CMK (cell line): Measurements from ENCODE around the gene TCF4.

Experiments
- DNase-seq: peaks from one replicate; pipeline ENCODE4 v3.0.0-alpha.2; 2010; ENCODE audit warnings: low read depth

The TCF4 gene

DNA sequence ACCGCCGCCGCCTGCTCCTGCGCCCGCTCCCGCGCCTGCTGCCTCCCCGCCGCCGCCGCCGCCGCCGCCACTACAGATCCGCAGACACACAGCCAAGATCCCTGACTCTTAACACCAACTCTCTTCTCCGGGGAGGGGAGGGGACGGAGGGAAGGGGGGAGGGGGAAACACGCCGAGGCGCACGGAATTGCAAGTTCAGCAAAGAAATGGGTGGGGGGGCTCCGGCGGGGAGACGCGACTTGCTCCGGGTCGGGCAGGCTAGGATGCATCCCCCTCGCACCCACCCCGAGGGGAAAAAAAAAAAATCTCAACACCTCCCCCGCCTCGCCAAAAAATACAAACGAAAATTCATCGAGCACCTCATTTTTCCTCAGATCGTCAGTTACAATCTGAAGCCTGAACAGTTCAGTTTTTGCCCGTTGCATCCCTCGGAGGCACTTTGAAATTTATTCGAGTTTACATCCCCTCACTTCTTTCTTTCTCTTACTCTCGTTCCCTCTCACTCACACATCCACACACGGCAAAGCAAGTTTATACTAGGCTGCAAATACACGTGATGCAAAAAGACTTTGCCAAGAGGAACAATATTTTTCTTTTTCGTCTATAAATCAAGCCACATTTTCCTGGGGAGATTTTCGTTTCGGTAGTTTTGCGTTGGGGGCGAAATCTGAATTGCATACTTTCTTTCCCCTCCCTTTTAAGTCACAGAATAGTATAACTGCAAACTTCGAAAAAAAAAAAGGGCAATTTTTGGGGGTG, at the start of gene TCF4:
TCF4 (minus strand) TSS at position 82 of the 759 bp plus-strand sequence. CDS start 1,076 bp downstream, outside the sequence.
- no peak for DNase-seq

DNA sequence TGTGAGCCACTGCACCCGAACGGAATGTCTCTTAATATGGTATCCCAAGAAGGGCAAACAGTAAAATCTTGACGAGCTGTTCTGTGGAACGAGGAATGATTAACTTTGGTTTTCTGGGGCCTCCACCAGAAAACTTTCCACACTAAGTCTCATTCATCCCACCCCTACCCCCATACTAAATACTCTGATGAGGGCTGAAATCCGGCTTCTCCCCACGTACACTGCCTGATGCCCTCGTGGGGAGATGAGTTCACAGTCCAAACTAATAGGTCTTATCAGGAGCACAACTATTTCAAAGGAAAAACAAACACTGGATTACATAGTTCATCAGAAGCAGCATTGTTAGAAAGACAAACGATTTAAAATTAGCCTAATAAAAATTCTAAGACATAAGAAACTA, 49.2 kb upstream of the TCF4 start:
- DNase-seq: no peak

DNA sequence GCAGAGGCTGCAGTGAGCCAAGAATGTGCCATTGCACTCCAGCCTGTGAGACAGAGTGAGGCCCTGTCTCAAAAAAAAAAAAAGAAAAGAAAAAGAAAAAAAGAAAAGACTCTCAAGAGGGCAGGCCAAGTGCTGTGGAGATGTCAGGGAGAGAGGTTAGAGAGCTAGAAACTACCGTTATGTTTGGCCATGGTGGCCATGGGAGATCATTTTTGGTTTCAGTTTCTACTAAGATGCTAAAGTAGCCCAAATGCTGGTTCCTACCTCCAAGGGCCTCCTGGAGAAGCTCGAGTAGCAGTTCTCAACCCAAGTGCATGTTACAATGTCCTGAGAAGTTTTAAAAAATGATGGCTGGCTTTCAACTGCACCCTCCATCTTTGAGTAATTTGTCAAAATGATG, 47.4 kb upstream of the TCF4 start:
- no peak for DNase-seq

DNA sequence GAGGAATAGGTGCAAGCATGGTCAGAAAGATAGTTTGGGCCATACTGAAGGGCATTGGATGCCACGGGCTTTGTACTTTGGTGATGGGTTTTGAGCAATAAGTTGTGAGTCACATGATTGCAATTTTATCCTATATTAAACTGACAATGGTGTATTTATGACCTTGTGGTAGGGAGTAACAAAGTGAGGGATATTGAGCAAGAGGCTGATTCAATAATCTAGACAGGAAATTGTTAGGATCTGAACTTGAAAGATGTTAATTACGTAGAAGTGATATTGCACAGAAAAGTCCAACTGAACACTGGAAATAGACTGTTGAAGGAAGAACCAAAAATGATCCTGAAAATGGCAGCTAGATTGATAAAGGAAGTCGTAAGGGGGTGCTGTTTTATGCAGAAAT, 46.6 kb upstream of the TCF4 start:
- no peak for DNase-seq

DNA sequence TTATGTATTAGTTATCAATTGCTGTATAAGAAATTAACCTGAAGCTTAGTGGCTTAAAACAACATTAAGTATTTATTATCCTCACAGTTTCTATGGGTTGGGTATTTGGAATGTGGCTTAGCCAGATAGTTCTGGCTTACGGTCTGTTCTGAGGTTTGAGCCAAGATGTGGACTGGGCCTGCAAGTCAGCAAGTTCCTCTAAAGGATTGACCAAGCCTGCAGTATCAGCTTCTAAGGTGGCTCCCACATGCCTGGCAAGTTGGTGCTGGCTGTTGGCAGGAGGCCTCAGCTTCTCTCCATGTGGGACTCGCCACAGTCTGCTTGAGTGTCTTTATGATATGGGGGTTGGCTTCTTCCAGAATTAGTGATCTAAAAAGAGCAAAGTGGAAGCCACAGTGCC, 45.0 kb upstream of the TCF4 start:
- DNase-seq: no peak

DNA sequence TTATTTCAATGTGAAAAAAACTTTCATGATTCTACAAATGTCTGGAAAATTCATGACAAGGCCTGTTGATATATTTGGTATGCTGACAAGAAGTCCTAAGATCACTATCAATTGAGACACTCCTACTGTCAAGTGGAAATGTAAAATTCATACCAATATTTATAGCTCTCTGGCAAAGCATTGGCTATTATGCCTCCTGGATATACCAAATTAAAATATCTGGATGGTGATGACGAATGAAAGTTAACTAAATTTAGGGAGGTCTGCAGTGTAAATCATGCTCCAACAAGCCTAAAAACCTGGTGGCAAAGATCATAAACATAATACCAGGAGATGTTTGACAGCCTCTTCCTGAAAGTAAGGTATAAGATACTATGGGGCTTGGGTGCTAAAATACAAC, 41.1 kb upstream of the TCF4 start:
- DNase-seq: no peak

DNA sequence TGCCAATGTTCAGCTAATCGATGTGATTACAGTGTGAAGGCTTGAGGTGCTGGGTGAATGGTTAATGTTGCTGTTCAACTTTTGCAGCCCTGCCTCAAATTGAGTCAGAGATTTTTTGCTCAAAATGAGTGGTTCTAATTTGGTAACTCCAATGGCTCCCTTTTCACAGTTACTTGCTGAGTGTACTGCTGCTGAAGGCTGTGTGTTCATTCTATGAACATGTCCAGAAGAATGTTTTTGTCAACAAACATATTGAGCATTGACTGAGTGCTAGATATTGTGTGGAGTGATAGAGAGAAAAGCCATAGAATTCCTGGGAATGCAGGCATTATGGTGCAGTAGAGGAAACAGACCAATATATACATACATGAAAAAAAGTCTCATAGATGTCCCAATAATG, 39.0 kb upstream of the TCF4 start:
- DNase-seq: no peak

DNA sequence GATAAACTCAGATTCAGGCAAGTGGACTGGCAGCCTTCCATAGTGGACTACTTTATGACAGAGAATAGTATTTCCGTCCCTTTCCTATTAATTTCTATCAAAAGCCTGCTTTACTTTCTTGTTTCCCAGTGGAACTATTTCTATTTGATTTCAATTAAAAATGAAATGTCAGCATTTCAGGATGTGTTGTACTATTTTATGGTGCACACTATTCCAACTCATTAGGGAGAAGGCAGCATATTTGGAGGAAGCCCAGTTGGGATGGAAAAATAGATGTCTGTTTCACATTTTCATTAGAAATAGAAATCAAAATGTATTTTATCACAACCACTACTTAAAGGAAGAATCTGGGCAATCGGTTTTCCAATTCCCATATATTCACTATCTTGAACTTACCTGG, 37.9 kb upstream of the TCF4 start:
- DNase-seq: no peak

DNA sequence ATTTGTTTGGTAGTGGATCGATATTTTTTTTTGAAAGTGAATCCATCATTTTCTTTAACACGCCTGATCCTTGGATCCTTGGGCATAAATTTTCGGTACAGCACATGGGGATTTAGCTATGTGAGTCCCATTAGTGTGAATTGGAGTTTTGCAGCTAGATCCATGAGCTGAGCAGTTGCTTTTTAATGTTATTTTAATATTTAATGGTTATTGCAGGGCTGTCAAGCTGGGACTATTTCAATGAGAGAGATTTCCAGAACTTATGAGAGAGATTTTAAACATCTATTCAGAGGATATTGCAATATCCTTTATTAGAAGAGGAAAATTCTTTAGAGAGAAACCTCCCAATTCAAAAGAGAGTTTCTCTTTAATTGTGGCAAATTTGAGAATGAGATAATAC, 35.6 kb upstream of the TCF4 start:
- DNase-seq: no peak

DNA sequence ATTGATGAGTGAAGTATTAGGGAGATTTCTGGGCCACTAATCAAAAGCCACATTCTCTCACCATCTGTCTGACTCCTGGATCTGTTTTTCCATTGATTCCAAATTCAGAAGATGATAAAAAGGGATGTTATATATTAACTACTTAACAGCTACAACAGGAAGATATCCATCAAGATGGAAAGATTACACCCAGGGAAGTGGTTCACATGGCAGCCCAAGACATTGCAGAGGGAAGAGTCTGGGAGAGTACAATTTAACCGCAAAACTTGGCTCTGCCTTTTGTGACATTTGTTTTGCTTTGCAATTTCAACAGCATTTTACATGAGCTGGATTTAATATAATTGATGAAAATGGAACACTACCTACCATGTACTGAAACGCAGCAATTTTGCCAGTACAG, 22.5 kb upstream of the TCF4 start:
- no peak for DNase-seq

DNA sequence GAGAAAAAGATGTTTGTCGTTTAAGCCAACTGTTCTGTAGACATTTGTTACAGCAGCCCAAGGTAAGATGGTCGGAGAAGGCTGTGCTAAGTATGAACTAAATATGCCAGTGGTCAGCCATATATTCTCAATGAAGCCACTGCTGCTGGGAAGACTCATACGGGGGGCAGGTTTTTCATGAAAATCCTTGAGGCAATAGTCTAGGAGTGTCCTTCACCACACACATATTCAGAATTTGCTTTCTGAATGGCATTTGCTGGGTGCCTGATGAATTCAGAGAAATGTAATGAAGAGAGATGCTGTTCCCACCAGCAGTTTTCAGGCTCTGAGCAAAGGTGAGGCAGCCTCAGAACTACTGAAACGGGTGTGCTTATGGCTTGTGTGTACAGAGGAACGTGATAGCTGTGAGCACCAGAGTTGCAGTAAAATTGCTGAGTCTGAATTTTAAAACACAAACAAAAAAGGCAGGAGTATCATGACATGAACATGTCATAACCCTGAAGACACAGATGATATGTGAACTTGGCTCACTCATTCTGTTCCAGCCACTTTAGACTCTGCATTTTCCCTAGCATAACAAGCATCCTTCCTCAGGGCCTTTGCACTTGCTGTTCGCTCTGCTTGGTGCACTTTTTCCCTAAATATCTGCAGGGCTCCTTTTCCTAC, 21.3 kb upstream of the TCF4 start:
- no peak for DNase-seq

DNA sequence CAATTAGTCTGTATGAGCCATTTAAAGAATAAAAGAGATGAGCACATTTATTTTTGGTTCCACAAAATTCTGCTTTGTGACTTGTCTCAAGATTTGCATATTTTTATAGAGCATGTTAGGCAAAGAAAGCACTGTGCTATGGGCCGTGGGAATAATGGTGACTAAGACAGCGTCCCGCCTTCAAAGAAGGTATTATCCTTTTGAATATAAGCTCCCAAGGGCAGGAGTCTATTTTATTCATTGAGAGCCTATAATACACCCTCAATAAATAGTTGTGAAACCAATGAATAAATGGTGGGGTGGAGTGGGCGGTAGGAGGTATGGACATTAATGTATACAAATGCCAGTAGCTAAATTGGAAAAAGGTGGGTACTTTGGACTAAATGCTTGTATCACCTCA, 20.5 kb upstream of the TCF4 start:
- no peak for DNase-seq

DNA sequence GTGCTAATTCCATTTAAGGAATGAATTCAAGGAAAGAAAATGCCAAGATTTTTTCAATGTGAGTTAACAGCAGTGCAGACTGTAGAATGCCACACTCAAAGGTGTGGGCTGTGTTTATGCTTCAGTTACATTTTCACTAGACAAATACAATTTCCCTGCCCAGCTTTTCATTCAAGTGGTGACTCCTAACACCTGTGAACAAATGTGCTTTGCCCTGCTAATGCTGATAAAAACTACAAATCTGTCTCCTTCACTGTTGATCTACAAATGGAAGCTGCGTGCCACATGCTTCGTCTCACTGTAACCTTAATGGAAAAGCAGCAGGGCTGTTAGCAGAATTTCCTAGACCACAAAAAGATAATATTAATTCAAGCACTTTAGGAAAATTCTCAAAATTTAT, 19.8 kb upstream of the TCF4 start:
- DNase-seq: no peak

DNA sequence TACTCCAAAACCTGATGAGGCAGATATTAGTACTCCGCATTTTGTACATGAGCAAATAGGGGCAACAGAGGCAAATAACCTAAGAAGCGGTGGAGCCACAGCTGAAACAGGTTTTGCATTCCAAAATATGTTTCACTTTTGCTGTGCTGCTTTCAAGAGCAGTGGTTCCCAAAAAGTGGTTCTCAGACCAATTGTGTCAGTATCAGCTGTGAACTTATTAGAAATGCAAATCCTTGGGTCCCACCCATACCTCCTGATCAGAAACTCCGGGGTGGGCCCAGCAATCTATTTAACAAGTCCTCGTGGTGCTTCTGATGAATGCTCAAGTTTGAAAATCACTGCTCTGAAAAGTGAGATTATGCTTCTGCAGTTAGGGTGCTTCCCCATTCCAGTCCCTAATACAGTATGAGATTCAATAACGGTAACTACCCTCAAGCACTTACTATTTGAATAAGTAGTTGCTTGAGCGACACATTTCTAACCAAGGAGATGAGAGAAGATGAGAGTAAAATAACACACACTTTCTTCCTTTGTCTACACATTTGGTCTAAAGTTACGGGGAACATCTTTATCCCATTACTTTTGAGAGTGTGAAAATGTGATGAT, 17.8 kb upstream of the TCF4 start:
- DNase-seq: no peak

DNA sequence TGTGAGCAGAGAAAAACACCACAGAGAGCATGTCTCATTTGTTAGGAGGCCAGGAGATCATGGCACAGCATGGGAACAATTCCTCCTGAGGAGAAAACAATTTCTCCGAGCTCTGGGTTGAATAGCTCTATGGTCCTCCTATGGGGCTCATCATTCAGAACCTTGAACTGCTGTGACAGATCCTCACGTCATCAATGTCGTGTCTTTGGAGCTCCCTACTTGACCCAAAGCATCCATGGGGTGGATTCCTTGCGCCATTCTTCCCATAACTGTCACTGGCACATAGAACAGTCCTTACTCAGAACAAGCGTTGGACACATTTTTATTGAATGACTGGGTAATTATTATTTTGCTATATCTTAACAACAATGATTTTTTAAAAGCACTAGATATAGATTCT, 15.8 kb upstream of the TCF4 start:
- no peak for DNase-seq

DNA sequence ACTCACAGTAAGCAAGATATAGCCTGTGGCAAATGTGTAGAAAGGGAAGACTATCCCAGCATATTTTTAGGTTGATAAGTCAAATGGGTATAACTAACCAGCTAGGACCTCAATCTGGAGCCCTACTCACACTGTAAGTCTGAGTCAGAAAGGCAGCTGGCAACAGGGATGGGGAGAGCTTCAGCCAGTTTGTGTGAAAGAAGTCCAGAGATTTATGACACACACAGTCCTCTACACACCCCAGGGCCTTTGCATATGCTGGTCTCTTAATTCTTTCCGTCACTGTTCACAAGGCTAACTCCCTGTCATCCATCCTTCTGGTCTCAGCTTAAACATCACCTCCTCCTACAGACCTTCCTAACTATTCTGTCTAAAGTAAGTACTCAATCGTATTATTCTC, 5.9 kb upstream of the TCF4 start:
- DNase-seq: no peak

DNA sequence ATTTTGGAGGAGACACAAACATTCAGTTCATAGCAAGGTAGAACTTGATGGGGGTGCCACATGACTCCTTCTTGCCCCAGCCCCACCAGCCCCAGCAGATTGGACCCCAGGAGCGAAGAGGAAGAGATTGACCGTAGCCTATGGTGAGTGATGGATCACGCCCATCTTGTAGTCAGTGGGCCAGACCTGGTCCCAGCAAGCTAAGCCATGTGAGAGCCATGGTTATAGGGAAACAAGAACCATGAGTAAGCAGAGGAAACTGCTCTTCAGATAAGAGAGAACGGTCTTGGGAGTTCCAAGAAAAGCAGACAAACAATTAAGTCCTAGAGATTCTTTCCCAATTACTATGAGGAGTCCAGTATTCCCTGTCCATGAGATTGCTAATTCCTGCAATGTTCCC, 4.6 kb upstream of the TCF4 start:
- no peak for DNase-seq

DNA sequence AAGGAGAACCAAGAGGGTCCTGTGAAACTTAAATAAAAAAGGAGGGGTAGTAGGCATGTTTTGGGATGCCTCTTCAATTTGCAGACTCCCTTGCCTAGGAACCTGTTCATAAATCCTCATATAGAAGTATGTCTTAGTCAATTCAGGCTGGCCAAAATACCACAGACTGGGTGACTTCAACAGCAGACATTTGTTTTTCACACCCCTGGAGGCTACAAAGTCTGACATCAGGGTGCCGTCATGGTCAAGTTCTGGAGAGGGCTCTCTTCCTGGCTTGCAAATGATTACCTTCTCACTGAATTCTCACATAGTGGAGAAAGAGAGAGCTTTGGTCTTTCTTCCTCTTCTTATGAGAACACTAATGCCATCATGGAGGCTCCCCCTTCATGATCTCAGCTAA, 4.1 kb upstream of the TCF4 start:
- DNase-seq: no peak

DNA sequence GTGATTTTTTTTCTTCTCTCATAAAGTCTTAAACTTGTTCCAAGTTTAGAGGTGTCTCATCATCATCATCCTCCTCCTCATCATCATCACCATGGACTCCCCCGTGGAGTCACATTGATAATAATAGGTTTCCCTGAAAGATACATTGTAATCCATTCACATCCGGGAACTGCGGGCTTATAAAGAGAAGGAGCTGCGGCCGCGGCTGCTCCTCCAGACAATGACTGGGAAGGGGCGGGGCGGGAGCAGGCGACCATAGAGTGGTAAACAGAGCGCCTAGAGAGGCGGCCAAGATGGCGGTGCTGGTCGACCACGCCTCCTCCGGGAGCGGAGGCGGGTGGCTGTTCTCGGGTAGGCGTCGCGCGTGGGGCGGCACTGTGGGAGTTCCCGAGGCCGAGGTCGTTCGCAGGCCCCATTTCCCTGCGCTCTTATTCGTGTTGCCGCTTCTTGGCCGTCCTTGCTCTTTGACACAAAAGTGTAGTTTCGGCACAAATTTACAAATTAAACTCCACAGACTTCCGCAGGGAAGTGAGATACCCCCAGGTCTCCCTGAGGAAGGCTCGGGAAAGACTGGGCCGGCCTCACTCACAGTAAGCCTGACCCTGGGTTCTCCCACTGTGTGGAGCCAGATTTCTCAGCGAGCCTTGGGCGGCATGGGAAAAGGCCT, 1.8 kb upstream of the TCF4 start:
- DNase-seq: peak; percentile 81

DNA sequence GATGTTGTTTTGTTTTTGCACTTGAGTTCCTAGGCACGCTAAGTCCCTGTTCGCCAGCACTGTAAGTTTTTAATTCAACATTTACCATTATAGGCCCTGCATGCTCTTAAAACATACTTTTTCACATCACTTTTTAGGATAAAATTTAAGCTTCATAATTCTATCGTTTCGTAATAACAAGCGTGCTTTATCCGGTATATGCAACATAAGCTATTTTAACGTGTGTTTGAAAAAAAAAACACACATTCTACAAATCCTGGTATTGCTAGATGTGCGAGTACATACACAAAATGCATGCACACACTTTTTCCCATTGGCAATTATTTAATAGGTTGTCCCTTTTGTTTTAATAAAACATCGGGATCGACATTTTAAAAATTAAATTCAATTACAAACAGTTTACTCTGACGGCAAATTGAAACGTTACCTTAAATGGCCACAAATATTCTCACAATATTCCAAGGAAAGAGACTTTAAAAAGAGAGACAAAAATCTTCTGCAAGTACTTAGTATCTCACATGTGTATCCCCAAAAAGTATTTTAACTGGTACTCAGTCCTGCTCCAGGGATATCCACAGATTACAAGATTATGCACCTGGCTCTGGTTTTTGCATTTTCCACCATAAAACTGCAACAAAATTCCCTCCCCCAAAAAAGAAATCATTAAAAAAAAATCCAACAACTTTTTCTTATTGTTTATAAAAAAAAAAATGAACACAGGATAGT, 1.0 kb upstream of the TCF4 start:
- DNase-seq: no peak

DNA sequence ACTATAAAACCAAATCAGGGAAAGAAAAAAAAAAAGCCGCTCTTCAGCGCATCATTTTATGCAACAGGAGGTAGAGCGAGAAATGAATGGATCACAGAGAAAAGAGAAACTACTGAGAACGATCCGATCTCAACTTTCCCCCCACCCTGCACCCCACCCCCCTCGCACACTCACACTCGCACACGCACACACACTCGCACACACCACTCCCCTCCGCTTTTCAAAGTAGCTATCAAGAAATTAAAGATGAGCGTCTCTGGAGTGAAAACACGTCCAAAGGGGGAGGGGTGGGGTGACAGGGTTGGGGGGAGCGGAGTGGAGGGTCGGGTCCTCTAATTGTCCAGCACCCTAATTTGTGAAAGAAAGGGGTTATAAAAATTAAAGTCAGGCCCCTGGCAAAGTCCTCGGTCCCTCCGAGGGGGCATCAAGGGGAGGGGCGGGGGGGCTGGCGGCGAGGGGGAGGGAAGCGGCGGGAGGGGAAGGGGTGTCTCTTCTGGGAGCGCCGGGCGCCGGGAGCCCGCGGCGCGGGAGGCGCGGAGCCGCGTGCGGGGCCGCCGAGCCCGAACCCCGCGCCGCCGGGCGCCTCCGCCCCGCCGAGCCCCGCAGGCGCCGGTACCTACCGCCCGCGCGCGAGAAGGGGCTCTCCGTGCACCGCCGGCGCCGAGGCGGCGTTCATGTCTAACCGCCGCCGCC, 428 bp downstream of the TCF4 start:
- DNase-seq: no peak
